ENCODE results near the gene SPRN.

The SPRN gene

GRCh38 chr10:133446979-133447378 lies 22.6 kb upstream of the SPRN start:
- no peaks in the 10 kb centered on the region for H3K36me3 ChIP-seq
- H3K27ac ChIP-seq, result no peak overlapping the region
- DNase-seq, result no peak
- H3K9me3 ChIP-seq (ENCODE audit: severe bottlenecking), result peaks cover 21% of the 10 kb centered on the region
- H3K27me3 ChIP-seq (ENCODE audit: insufficient read depth, low read depth, severe bottlenecking), result no peaks in the 10 kb centered on the region
- no peak for TF ChIP-seq CTCF (IDR thresholded peaks at IDR 0.05; ENCODE audit: low read depth, low read length)
- H3K4me3 ChIP-seq (ENCODE audit: low read depth, low read length), result no peak overlapping the region

GRCh38 chr10:133445751-133446708 lies 21.6 kb upstream of the SPRN start:
- peak; percentile 3 for DNase-seq
- Histone ChIP-seq H3K27ac (no peak overlapping the region), H3K4me3 (ENCODE audit: low read depth, low read length) (no peak overlapping the region), H3K27me3 (ENCODE audit: insufficient read depth, low read depth, severe bottlenecking) (no peaks in the 10 kb centered on the region), H3K36me3 (no peaks in the 10 kb centered on the region), H3K9me3 (ENCODE audit: severe bottlenecking) (peaks cover 21% of the 10 kb centered on the region)
- TF ChIP-seq CTCF (IDR thresholded peaks at IDR 0.05; ENCODE audit: low read depth, low read length), result no peak

- H3K9me3 ChIP-seq (ENCODE audit: severe bottlenecking), result peaks cover 21% of the 10 kb centered on the region
These were observed 20.9 kb upstream of the SPRN start for GRCh38 chr10:133445268-133445732.

GRCh38 chr10:133444342-133445267 lies 20.2 kb upstream of the SPRN start:
- Histone ChIP-seq H3K36me3 (no peaks in the 10 kb centered on the region), H3K9me3 (ENCODE audit: severe bottlenecking) (peaks cover 21% of the 10 kb centered on the region), H3K27ac (no peak overlapping the region), H3K4me3 (ENCODE audit: low read depth, low read length) (no peak overlapping the region), H3K27me3 (ENCODE audit: insufficient read depth, low read depth, severe bottlenecking) (no peaks in the 10 kb centered on the region)
- TF ChIP-seq CTCF (IDR thresholded peaks at IDR 0.05; ENCODE audit: low read depth, low read length), result no peak
- DNase-seq, result no peak

More at GRCh38 chr10:133445268-133445732, 20.9 kb upstream of the SPRN start:
- peak; percentile 2 for DNase-seq
- Histone ChIP-seq H3K36me3 (no peaks in the 10 kb centered on the region), H3K27ac (no peak overlapping the region), H3K4me3 (ENCODE audit: low read depth, low read length) (no peak overlapping the region), H3K27me3 (ENCODE audit: insufficient read depth, low read depth, severe bottlenecking) (no peaks in the 10 kb centered on the region)
- TF ChIP-seq CTCF (IDR thresholded peaks at IDR 0.05; ENCODE audit: low read depth, low read length), result no peak

GRCh38 chr10:133442967-133443924 lies 18.8 kb upstream of the SPRN start:
- Histone ChIP-seq H3K27ac (no peak overlapping the region), H3K9me3 (ENCODE audit: severe bottlenecking) (peaks cover 15% of the 10 kb centered on the region)

More at GRCh38 chr10:133442967-133443924, 18.8 kb upstream of the SPRN start:
- H3K36me3 ChIP-seq, result no peaks in the 10 kb centered on the region
- TF ChIP-seq CTCF (IDR thresholded peaks at IDR 0.05; ENCODE audit: low read depth, low read length), result no peak
- H3K27me3 ChIP-seq (ENCODE audit: insufficient read depth, low read depth, severe bottlenecking), result no peaks in the 10 kb centered on the region
- peak; percentile 3 for DNase-seq
- no peak overlapping the region for H3K4me3 ChIP-seq (ENCODE audit: low read depth, low read length)
